NCI-H1417 (cell line): ENCODE data around the gene DLG2.
A peak's percentile ranks its signal among the peaks of the same experiment; 100 is the strongest.
"Not testable (repeated sequence)": the region's sequence is repeated elsewhere in the genome, so short reads cannot be mapped to it uniquely, and the experiment has no call there.

Experiments
- DNase-seq, 3 experiments: peaks; one replicate each; lab custom pipeline; 2025; lab: John Stamatoyannopoulos, UW

Gene DLG2

GRCh38 chr11:85114786-85115185, 512.4 kb downstream of the DLG2 start:
- DNase-seq = no peak

DNA sequence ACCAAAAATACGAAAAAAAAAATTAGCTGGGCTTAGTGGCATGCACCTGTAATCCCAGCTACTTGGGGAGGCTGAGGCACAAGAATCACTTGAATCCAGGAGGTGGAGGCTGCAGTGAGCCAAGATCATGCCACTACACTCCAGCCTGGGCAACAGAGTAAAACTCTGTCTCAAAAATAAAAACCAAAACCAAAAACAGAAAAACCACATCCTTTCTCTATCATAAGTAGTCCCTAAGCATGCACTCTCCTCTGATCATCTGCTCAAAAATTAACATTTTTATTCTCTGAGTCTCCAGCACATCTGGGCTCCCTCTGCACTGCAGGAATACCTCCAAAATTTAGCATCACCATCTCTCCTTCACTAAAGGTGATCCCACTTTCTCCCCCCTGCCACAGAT, 516.9 kb downstream of the DLG2 start:
- not testable (repeated sequence) for DNase-seq

- DNase-seq = no peak
These were observed 518.0 kb downstream of the DLG2 start for GRCh38 chr11:85109141-85109540.

- DNase-seq = no peak
These were observed 521.3 kb downstream of the DLG2 start for GRCh38 chr11:85105868-85106267.

- DNase-seq = no peak
These were observed 527.6 kb downstream of the DLG2 start for GRCh38 chr11:85099522-85099921.

DNA sequence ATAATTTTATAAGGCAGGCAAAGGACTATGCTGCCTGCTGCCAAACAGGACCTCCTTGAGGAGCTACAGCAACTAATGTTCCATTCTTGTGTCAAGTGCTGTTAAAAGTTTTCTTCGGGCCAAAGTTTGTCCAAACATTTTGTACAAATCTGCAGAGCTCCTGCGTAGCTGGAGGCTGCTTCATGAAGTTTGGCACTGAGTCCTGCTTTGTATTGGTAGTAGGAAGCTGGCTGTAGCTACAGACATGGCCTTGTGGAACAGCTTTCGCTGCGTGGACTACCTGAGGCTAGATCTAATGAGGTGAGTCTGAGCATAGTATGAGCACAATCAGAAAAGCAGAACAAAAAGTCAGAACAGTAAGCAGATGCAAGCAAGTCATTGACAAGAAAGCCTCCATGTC, 528.1 kb downstream of the DLG2 start:
- no peak for DNase-seq

DNA sequence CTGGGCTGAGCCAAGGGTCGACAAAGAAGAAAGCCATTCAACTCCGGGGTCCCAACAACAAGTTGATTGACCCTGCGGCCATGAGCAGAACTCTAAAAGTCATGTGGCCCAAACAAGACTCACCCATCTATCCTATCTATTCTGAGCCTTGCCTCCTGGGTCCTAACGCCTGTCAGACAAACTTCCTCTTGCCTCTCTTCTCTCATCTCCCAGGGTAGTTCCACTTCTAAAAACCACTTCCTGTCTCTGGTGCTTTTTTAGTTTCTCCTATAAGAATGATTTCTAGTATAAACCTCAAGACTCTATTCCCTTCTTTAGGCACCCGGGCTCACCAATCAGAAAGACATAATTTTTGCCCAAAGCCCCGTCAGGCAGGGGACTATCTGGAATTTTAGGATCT, 530.2 kb downstream of the DLG2 start:
- no peak for DNase-seq

DNA sequence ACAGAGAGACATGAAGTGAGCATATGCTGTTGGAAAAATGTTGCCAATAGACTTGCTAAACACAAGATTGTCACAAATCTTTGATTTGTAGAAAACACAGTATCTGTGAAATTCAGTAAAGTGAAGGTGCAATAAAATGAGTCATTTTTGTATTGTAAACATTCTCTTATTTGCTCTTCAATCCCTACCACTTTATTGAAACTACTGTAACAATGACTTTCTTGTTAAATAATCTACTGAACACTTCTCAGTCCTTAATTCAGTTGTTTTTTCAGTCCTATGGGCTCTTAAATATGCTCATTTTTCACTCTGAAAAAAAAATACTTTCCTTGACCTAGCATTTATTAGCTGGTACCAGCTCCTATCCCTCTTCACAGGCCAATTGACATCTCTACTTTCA, 531.9 kb downstream of the DLG2 start:
- no peak for DNase-seq

DNA sequence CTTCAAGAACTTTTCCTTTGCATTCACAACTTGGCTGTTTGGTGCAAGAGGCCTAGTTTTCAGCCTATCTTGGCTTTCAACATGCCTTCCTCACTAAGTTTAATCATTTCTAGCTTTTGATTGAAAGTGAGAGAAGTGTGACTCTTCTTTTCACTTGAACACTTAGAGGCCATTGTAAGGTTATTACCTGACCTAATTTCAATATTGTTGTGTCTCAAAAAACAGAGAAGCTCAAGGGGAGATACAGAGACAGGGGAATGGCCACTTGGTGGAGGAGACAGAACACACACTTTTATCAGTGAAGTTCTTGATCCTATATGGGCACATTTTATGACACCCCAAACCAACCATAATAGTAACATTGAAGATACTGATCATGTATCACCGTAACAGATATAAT, 532.3 kb downstream of the DLG2 start:
- no peak for DNase-seq

DNA sequence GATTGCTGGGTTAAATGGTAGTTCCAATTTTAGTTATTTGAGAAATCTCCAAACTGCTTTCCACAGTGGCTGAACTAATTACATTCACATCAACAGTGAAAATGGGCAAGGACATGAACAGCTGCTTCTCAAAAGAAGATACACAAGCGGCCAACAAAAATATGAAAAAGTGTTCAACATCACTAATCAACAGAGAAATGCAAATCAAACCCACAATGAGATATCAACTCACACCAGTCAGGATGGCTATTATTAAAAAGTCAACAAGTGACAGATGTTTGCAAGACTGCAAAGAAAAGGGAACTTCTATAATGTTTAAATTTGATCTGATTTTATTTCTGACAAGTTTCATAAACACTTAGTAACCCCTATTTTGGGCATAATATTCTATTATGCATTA, 537.5 kb downstream of the DLG2 start:
- DNase-seq = no peak

DNA sequence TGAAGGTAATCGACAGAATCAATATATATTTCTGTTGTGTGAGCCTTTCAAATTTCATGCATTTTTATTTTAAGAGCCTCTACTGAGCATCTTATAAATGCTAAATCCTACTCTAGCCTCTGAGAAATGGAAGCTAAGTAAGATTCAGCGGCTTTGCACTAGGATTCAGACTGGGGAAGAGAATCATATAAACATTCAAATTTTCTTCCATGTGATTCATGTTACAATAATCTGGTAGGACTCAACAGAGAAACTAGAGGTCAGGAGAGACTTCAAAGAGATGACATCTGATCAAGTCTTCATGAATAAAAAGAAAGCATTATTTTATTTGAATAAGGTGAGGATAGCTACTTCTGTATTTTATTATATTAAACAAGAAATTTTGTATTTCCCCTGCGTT, 538.9 kb downstream of the DLG2 start:
- no peak for DNase-seq

GRCh38 chr11:85086504-85087284, 540.5 kb downstream of the DLG2 start:
- peak in 2 of 3 experiments; percentile 57 to 87 for DNase-seq

GRCh38 chr11:85076535-85077330, 550.4 kb downstream of the DLG2 start:
- peak in 2 of 3 experiments; percentile 59 to 93 for DNase-seq

GRCh38 chr11:85062659-85063058, 564.5 kb downstream of the DLG2 start:
- DNase-seq = no peak

DNA sequence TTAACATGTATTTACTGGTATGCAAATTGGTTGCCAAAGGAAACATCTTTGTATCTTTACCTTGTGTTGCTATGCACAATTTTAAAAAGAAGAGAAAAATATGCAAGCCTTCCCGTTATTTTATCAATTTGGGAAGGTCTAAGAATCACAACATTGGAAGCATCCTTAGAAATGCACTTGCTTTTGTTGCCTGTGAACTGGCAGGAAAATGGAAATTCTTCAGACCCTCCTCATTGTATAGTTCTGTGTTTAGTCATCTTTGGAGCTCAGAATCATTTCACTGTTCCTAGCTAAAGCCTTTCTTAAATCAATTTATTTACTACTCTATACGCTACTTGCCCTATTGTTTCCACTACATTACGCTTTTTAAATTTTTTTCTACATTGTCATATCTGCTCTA, 574.5 kb downstream of the DLG2 start:
- no peak for DNase-seq

DNA sequence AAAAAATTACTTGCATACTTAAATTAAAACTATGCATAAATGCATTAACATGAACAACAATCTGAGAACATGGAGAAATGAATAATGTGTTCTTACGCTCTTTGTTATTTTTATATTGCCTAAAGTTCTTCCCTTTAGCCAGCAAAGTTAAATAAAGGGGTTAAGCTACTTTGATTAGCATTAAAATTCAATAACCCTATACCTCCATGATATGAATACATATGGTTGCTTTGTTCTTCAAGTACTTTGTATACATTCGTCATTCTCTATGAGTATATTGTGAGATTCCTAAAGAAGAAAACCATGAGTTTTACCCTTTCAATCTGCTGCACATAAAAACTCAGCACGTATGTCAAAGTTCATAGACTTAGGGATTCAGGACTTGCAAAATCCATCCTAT, 578.3 kb downstream of the DLG2 start:
- DNase-seq = no peak

GRCh38 chr11:85045716-85046115, 581.4 kb downstream of the DLG2 start:
- no peak for DNase-seq

DNA sequence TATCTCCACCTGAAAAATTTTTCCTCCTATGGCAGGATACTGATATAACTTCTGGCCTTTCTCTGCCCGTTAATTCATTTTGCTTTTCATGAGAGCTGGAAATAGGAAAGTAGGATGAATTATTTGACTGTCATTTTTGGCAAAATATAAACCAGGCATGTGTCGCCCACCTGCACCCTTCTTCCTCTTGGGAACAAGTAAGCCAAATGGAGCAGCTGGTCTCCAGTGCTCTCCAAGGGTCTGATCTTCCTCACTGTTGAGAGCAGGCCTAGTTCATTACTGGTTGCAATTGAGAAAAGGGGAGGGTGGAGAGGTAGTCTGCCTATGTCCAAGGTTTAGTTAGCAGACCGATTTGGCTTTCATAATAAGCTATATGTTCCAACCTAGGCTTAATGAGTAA, 582.2 kb downstream of the DLG2 start:
- no peak for DNase-seq

DNA sequence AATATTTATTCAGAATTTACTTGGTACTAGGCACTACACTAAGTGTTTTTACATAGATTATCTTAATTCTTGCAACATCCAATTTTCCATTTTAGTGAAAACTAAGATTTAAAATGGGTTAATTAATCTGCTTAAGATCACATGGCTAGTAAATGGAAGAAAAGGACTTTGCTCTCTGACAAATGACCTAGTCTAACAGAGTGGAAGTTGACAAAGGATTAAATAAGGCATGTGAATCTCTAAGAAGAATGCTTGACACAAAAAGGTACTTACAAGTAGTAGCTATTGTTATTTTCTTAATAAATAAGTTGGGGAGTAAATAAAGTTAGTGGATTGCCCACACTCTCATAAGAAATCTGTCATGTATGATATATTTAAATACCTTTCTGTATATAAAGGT, 584.8 kb downstream of the DLG2 start:
- DNase-seq = no peak

GRCh38 chr11:85040166-85040565, 587.0 kb downstream of the DLG2 start:
- no peak for DNase-seq

- DNase-seq = peak in 2 of 3 experiments; percentile 31 to 92
These were observed 597.2 kb downstream of the DLG2 start for GRCh38 chr11:85029964-85030363.

DNA sequence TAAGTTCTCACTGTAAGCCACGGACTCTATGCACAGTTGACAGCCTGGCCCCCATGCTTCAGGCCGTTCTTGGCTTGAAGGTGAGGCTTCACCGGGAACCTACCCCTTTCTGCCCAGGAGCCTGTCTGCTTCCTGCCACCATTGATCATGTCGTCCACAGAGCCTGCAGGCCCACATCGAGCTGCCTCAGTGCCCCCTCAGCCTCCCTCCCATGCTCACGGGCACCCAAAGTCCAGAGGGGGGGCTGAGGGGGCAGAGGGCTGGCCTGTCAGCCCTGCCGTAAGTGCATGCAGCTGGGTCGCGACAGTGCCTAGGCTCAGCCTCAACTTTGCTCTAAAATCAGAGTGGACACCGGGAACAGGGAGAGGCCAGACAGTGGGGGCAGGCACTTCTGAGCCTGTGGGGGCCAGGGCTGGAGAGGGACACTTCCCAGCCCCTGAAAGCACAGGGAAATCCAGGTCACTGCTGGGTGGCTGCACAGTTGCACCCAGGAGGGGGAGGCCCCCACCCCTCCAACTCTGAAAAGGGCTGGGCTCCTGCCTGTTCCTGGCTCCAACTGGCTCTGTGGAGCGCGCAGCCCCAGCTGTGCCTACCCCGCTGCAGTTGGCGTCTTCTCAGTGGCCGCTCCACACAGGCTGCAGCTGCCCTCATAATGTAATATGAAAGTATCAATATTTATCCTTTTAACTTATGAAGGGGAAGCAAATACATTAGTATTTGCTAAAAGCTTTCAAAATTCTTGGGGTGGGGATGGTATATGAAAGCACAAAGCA, 598.6 kb downstream of the DLG2 start:
- no peak for DNase-seq

DNA sequence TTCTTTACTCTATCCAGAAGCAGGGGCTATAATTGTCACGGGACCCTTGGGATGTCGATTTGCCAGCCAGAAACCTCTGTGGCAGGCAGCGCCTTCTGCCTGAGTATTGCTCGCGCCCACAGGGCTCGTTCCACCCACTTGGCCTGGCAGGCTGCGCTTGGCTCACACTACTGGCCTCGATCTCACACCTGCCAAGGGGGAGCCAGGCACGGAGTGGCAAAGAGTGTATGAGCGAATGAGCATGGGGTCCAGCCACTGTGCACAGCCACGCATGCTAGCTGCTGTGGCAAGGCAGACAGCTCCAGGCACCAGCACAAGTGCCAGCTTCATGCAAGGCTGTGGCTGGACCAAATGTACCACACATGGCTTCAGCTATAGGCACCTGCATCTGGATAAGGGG, 599.8 kb downstream of the DLG2 start:
- DNase-seq = no peak
